Measurements from ENCODE around the gene RGS14.

Gene RGS14

GRCh38 chr5:177310332-177310731, 47.4 kb upstream of the RGS14 start:
- ATAC-seq = no peak
- TF ChIP-seq RARB (CRISPR knock-in tag; IDR thresholded peaks at IDR 0.05) = no peak
- TF ChIP-seq, protein P1, sequence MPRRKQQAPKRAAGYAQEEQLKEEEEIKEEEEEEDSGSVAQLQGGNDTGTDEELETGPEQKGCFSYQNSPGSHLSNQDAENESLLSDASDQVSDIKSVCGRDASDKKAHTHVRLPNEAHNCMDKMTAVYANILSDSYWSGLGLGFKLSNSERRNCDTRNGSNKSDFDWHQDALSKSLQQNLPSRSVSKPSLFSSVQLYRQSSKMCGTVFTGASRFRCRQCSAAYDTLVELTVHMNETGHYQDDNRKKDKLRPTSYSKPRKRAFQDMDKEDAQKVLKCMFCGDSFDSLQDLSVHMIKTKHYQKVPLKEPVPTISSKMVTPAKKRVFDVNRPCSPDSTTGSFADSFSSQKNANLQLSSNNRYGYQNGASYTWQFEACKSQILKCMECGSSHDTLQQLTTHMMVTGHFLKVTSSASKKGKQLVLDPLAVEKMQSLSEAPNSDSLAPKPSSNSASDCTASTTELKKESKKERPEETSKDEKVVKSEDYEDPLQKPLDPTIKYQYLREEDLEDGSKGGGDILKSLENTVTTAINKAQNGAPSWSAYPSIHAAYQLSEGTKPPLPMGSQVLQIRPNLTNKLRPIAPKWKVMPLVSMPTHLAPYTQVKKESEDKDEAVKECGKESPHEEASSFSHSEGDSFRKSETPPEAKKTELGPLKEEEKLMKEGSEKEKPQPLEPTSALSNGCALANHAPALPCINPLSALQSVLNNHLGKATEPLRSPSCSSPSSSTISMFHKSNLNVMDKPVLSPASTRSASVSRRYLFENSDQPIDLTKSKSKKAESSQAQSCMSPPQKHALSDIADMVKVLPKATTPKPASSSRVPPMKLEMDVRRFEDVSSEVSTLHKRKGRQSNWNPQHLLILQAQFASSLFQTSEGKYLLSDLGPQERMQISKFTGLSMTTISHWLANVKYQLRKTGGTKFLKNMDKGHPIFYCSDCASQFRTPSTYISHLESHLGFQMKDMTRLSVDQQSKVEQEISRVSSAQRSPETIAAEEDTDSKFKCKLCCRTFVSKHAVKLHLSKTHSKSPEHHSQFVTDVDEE (CRISPR knock-in tag; IDR thresholded peaks at IDR 0.05) = no peak
- TF ChIP-seq ARNTL (CRISPR knock-in tag; IDR thresholded peaks at IDR 0.05; ENCODE audit: borderline replicate concordance, low read depth) = no peak
- no peak for TF ChIP-seq ISL1 (CRISPR knock-in tag; IDR thresholded peaks at IDR 0.05)
- TF ChIP-seq ZNF565 (CRISPR knock-in tag; conservative IDR thresholded peaks at IDR 0.05; ENCODE audit: low read depth) = no peak
- no peak for TF ChIP-seq POU6F1 (CRISPR knock-in tag; IDR thresholded peaks at IDR 0.05; ENCODE audit: borderline replicate concordance, low read depth)
- TF ChIP-seq ZNF70 (CRISPR knock-in tag; IDR thresholded peaks at IDR 0.05) = no peak
- no peak for TF ChIP-seq CSRNP3 (CRISPR knock-in tag; IDR thresholded peaks at IDR 0.05)
- no peak for TF ChIP-seq ESRRG (CRISPR knock-in tag; IDR thresholded peaks at IDR 0.05)
- no peak for TF ChIP-seq ZNF8 (CRISPR knock-in tag; IDR thresholded peaks at IDR 0.05)
- no peak for TF ChIP-seq ZC3H10 (CRISPR knock-in tag; IDR thresholded peaks at IDR 0.05)
- TF ChIP-seq PPARA (CRISPR knock-in tag; IDR thresholded peaks at IDR 0.05; ENCODE audit: borderline replicate concordance) = no peak
- TF ChIP-seq BACH2 (CRISPR knock-in tag; IDR thresholded peaks at IDR 0.05; ENCODE audit: borderline replicate concordance) = no peak
- no peak for TF ChIP-seq TCF4 (CRISPR knock-in tag; IDR thresholded peaks at IDR 0.05; ENCODE audit: borderline replicate concordance)
- no peak for TF ChIP-seq PATZ1 (CRISPR knock-in tag; IDR thresholded peaks at IDR 0.05; ENCODE audit: borderline replicate concordance)
- TF ChIP-seq OSR1 (CRISPR knock-in tag; IDR thresholded peaks at IDR 0.05) = no peak
- TF ChIP-seq CSDC2 (CRISPR knock-in tag; IDR thresholded peaks at IDR 0.05) = no peak
- no peak for TF ChIP-seq SNAI2 (CRISPR knock-in tag; IDR thresholded peaks at IDR 0.05)

GRCh38 chr5:177310757-177311391, 46.9 kb upstream of the RGS14 start:
- TF ChIP-seq PPARA (CRISPR knock-in tag; IDR thresholded peaks at IDR 0.05; ENCODE audit: borderline replicate concordance) (no peak), BACH2 (CRISPR knock-in tag; IDR thresholded peaks at IDR 0.05; ENCODE audit: borderline replicate concordance) (no peak), ARNTL (CRISPR knock-in tag; IDR thresholded peaks at IDR 0.05; ENCODE audit: borderline replicate concordance, low read depth) (no peak), ISL1 (CRISPR knock-in tag; IDR thresholded peaks at IDR 0.05) (no peak), ESRRG (CRISPR knock-in tag; IDR thresholded peaks at IDR 0.05) (no peak), ZNF70 (CRISPR knock-in tag; IDR thresholded peaks at IDR 0.05) (no peak), ZNF565 (CRISPR knock-in tag; conservative IDR thresholded peaks at IDR 0.05; ENCODE audit: low read depth) (no peak), RARB (CRISPR knock-in tag; IDR thresholded peaks at IDR 0.05) (no peak), TCF4 (CRISPR knock-in tag; IDR thresholded peaks at IDR 0.05; ENCODE audit: borderline replicate concordance) (no peak), CSRNP3 (CRISPR knock-in tag; IDR thresholded peaks at IDR 0.05) (no peak), CREB5 (CRISPR knock-in tag; IDR thresholded peaks at IDR 0.05; ENCODE audit: low read depth) (no peak), CSDC2 (CRISPR knock-in tag; IDR thresholded peaks at IDR 0.05) (no peak), ZC3H10 (CRISPR knock-in tag; IDR thresholded peaks at IDR 0.05) (no peak), ZFP3 (CRISPR knock-in tag; IDR thresholded peaks at IDR 0.05) (no peak), GLIS3 (CRISPR knock-in tag; IDR thresholded peaks at IDR 0.05) (no peak), OSR1 (CRISPR knock-in tag; IDR thresholded peaks at IDR 0.05) (no peak), PATZ1 (CRISPR knock-in tag; IDR thresholded peaks at IDR 0.05; ENCODE audit: borderline replicate concordance) (no peak)
- TF ChIP-seq, protein P1 (CRISPR knock-in tag; IDR thresholded peaks at IDR 0.05) = no peak
- ATAC-seq = no peak
